ENCODE measurements around the gene ZNF24.

The ZNF24 gene

DNA sequence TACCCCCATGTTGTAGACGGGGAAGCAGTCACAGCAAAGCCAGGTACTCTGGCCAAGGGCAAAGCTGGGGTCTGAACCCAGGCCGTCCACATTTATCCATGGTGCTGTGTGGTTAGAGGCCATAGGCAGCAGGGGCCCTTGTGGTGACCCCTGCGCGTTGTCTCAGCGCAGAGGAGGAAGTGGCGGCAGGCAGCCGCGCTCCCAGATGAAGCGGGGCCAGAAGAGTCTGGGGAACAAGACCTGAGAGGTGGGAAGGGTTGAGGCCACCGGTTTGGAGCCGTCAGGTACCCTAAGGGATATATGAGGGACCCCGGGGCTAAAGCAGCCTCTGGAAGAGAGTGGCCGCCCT lies 32.1 kb upstream of the ZNF24 start:
- Mint-ChIP-seq H3K4me1 (ENCODE audit: low read depth) (peaks cover 12% of the 10 kb centered on the region), H3K27me3 (peaks cover 13% of the 10 kb centered on the region), H3K9me3 (no peaks in the 10 kb centered on the region), H3K4me3 (peak overlapping the region; percentile 79), H3K36me3 (ENCODE audit: low read depth) (no peaks in the 10 kb centered on the region), H3K27ac (peak overlapping the region; percentile 60)
- intact Hi-C loops (cut with micrococcal nuclease), result loop anchor here (1.0 to 5.0 kb wide), 2 partner anchors 86 to 596 kb away; partner anchors contain the start of genes RMP24 and ZSCAN30

DNA sequence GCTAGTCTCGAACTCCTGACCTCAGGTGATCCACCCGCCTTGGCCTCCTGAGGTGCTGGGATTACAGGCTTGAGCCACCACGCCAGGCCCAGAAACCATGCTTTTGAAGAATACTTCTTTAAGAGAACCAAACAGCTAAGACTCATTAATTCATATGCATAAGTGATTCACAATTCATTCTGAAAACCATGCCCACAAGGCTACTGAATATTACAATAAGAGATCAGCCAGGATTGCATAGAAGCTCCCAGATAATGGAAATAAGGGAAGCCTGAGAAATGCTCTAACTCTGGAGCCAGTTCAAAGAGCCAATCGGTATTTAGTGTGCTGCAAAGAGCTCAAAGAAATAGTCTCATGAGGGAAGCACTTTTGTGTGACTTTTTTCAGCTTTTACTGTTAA lies 30.5 kb upstream of the ZNF24 start:
- H3K4me3 Mint-ChIP-seq, result no peak overlapping the region
- peaks cover 13% of the 10 kb centered on the region for H3K27me3 Mint-ChIP-seq
- peaks cover 12% of the 10 kb centered on the region for H3K4me1 Mint-ChIP-seq (ENCODE audit: low read depth)
- H3K36me3 Mint-ChIP-seq (ENCODE audit: low read depth), result no peaks in the 10 kb centered on the region
- H3K27ac Mint-ChIP-seq, result no peak overlapping the region
- intact Hi-C loops (cut with micrococcal nuclease), result loop anchor here (5.0 kb wide), 1 partner anchor 598 kb away; the partner anchor contains the start of gene RMP24
- H3K9me3 Mint-ChIP-seq, result no peaks in the 10 kb centered on the region

GRCh38 chr18:35371412-35372195 lies 27.4 kb upstream of the ZNF24 start:
- Mint-ChIP-seq H3K27ac (no peak overlapping the region), H3K4me1 (ENCODE audit: low read depth) (peaks cover 6% of the 10 kb centered on the region), H3K27me3 (no peaks in the 10 kb centered on the region), H3K4me3 (no peak overlapping the region), H3K9me3 (no peaks in the 10 kb centered on the region), H3K36me3 (ENCODE audit: low read depth) (no peaks in the 10 kb centered on the region)
- intact Hi-C loops (cut with micrococcal nuclease), result no loop called here

DNA sequence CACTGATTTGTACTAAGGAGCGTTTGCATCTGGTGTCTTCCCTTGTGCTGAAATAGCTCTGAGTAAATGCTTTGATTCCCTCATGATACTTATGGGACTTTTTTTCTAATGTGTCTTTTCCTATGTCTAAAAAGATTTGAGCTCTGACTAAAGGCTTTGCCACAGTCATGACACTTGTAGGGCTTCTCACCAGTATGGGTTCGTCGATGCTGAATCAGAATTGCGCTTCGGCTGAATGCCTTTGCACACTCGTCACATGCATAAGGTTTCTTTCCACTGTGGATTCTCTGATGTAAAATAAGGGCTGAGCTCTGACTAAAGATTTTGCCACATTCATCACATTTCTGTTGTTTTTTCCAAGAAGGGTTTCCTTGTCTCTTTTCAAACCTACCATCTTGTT lies 24.9 kb upstream of the ZNF24 start:
- intact Hi-C loops (cut with micrococcal nuclease), result no loop called here
- no peaks in the 10 kb centered on the region for H3K9me3 Mint-ChIP-seq
- no peaks in the 10 kb centered on the region for H3K36me3 Mint-ChIP-seq (ENCODE audit: low read depth)
- no peaks in the 10 kb centered on the region for H3K4me1 Mint-ChIP-seq (ENCODE audit: low read depth)
- no peak overlapping the region for H3K4me3 Mint-ChIP-seq
- no peaks in the 10 kb centered on the region for H3K27me3 Mint-ChIP-seq
- no peak overlapping the region for H3K27ac Mint-ChIP-seq

DNA sequence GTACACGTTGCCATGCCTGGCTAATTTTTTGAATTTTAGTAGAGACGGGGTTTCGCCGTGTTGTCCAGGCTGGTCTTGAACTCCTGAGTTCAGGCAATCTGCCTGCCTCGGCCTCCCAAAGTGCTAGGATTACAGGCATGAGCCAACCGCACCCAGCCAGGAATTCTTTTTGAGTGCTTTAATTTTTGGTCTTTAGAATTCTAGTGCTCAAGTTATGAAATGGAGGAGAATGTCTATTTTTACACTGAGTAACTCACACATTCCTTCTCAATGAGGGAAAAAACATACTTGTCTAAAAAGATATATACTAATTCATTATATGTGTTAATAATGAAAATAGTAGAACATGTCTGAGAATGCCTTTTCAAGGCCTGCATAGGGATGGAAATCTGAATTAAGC lies 24.4 kb upstream of the ZNF24 start:
- intact Hi-C loops (cut with micrococcal nuclease), result no loop called here
- no peaks in the 10 kb centered on the region for H3K36me3 Mint-ChIP-seq (ENCODE audit: low read depth)
- no peak overlapping the region for H3K27ac Mint-ChIP-seq
- no peaks in the 10 kb centered on the region for H3K9me3 Mint-ChIP-seq
- H3K27me3 Mint-ChIP-seq, result no peaks in the 10 kb centered on the region
- no peaks in the 10 kb centered on the region for H3K4me1 Mint-ChIP-seq (ENCODE audit: low read depth)
- H3K4me3 Mint-ChIP-seq, result no peak overlapping the region

DNA sequence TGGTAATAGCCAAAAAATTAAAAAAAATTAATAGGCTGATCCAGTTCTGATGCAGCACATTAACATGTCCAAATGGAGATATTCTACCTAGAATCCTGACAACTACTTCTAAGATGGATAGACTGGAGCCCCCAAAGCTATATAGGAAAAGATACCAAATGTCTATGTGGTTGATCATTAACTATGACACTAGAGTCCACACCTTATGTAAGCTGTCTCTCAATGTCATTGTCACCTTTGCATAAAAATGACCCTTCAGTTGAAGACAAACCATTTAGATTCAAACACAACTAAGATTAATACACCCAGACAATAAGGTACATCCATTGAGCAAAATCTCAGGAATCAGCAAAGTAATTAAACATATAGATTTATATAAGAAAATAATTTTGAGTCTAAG lies 18.3 kb upstream of the ZNF24 start:
- H3K36me3 Mint-ChIP-seq (ENCODE audit: low read depth), result no peaks in the 10 kb centered on the region
- intact Hi-C loops (cut with micrococcal nuclease), result no loop called here
- no peak overlapping the region for H3K4me3 Mint-ChIP-seq
- no peaks in the 10 kb centered on the region for H3K9me3 Mint-ChIP-seq
- H3K4me1 Mint-ChIP-seq (ENCODE audit: low read depth), result no peaks in the 10 kb centered on the region
- no peak overlapping the region for H3K27ac Mint-ChIP-seq
- H3K27me3 Mint-ChIP-seq, result no peaks in the 10 kb centered on the region

DNA sequence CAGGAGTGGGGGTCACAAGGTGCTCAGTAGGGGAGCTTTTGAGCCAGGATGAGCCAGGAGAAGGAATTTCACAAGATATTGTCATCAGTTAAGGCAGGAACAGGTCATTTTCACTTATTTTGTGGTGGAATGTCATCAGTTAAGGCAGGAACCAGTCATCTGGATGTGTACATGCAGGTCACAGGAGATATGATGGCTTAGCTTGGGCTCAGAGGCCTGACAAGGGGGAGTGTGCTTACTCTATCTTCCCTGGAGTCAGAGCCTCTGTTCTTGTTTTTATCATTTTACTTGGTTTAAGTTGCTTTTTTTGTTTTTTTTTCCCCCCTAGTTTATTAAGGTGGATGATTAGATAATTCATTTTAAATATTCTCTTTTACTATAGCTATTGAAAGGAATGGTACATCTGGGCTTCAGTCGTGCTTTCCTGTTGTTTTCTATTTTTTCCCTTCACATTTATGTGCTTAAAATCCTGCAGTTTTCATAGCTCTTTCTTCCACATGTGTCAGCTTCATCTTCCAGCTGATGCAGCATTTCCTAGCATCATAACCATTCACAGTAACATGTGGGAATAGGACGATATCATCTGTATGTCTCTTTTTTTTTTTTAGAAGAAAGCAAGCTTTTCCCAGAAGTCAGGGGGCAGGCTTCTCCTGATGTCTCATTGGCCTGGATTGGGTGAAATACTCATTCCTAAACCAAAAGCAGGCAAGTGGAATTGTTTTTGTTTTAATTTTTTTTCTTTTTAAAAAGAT lies 17.5 kb upstream of the ZNF24 start:
- Mint-ChIP-seq H3K27me3 (no peaks in the 10 kb centered on the region), H3K4me3 (no peak overlapping the region), H3K36me3 (ENCODE audit: low read depth) (no peaks in the 10 kb centered on the region), H3K27ac (no peak overlapping the region), H3K9me3 (no peaks in the 10 kb centered on the region), H3K4me1 (ENCODE audit: low read depth) (no peaks in the 10 kb centered on the region)
- intact Hi-C loops (cut with micrococcal nuclease), result no loop called here

DNA sequence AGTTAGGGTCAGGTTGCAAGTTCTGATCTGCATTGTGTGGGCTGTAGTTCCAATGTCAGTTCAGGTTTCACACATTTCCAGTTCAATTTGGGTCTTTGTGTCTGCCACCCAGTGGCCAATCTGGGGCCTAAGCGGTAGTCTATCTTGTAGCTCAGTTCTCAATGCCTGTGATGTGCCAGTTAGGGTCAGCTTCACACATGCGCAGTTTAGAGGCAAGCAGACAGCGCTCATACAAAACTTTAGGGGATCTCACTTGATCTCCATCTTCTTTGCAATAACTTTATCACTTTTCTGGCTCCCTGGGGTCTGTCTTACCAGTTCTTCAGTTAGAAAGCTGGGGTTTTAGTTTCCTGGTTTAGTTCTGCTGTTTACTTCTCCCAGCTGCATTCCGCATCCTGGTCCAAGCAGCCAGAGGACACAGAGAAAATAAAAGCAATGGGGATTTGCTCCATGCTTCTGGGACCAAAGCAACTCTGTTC lies 11.0 kb upstream of the ZNF24 start:
- Mint-ChIP-seq H3K9me3 (peaks cover 18% of the 10 kb centered on the region), H3K36me3 (ENCODE audit: low read depth) (no peaks in the 10 kb centered on the region), H3K4me3 (no peak overlapping the region), H3K4me1 (ENCODE audit: low read depth) (no peaks in the 10 kb centered on the region), H3K27ac (no peak overlapping the region), H3K27me3 (no peaks in the 10 kb centered on the region)
- intact Hi-C loops (cut with micrococcal nuclease), result loop anchor here (1.0 to 5.0 kb wide), 2 partner anchors 124 to 348 kb away; no protein-coding TSS in a partner anchor

GRCh38 chr18:35352778-35353177 lies 8.6 kb upstream of the ZNF24 start:
- intact Hi-C loops (cut with micrococcal nuclease), result no loop called here
- H3K4me1 Mint-ChIP-seq (ENCODE audit: low read depth), result no peaks in the 10 kb centered on the region

DNA sequence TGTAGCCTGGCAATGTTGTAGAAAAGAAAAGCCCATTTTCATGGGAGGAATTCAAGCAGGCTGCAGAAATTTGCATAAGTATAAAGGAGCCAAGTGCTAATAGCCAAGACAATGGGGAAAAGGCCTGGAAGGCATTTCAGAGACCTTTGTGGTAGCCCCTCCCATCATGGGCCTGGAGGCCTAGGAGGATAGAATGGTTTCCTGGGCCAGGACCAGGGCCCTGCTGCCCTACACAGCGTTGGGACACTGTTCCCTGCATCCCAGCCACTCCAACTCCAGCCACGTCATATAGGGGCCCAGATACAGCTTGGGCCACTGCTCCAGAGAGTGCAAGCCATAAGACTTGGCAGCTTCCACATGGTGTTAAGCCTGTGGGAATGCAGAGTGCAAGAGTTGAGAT lies 8.1 kb upstream of the ZNF24 start:
- Mint-ChIP-seq H3K9me3 (peaks cover 18% of the 10 kb centered on the region), H3K36me3 (ENCODE audit: low read depth) (no peaks in the 10 kb centered on the region)
- intact Hi-C loops (cut with micrococcal nuclease), result no loop called here

More at GRCh38 chr18:35352778-35353177, 8.6 kb upstream of the ZNF24 start:
- H3K27ac Mint-ChIP-seq, result no peak overlapping the region
- H3K9me3 Mint-ChIP-seq, result peaks cover 18% of the 10 kb centered on the region
- no peak overlapping the region for H3K4me3 Mint-ChIP-seq
- H3K27me3 Mint-ChIP-seq, result no peaks in the 10 kb centered on the region
- H3K36me3 Mint-ChIP-seq (ENCODE audit: low read depth), result no peaks in the 10 kb centered on the region

GRCh38 chr18:35348001-35348400 lies 3.8 kb upstream of the ZNF24 start:
- Mint-ChIP-seq H3K9me3 (peaks cover 18% of the 10 kb centered on the region), H3K36me3 (ENCODE audit: low read depth) (peaks cover 12% of the 10 kb centered on the region), H3K4me3 (no peak overlapping the region), H3K4me1 (ENCODE audit: low read depth) (peaks cover 27% of the 10 kb centered on the region), H3K27me3 (no peaks in the 10 kb centered on the region), H3K27ac (no peak overlapping the region)
- intact Hi-C loops (cut with micrococcal nuclease), result no loop called here

More for the DNA sequence above, 8.1 kb upstream of the ZNF24 start:
- no peaks in the 10 kb centered on the region for H3K27me3 Mint-ChIP-seq
- no peaks in the 10 kb centered on the region for H3K4me1 Mint-ChIP-seq (ENCODE audit: low read depth)
- no peak overlapping the region for H3K4me3 Mint-ChIP-seq
- H3K27ac Mint-ChIP-seq, result no peak overlapping the region

- H3K27me3 Mint-ChIP-seq, result no peaks in the 10 kb centered on the region
- intact Hi-C loops (cut with micrococcal nuclease), result no loop called here
- no peaks in the 10 kb centered on the region for H3K9me3 Mint-ChIP-seq
- H3K27ac Mint-ChIP-seq, result peak overlapping the region; percentile 89
- H3K36me3 Mint-ChIP-seq (ENCODE audit: low read depth), result peaks cover 12% of the 10 kb centered on the region
- H3K4me1 Mint-ChIP-seq (ENCODE audit: low read depth), result peaks cover 33% of the 10 kb centered on the region
- no peak overlapping the region for H3K4me3 Mint-ChIP-seq
Measured at GRCh38 chr18:35345950-35346349, 1.7 kb upstream of the ZNF24 start.

DNA sequence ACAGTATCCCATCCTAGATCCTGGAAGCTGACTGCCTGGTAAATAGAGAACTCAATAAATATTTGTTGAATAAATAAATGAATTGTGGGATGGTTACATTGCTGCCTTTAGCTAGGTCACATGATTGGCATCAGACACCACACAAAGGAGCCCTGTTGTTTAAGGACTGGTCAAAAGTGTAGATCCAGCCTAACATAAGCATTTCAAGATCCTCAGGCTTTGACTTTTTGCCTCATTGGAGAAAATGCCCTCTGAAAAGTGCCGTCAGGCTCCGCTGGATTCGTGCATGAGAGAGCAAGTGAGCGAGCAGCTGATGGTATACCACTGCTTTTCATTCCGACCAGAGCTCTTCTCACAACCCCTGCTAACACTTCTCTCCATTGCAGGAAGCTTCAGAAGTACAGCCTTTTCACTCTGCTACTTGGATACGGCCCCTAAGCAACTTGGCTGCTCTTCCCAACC lies 1.3 kb upstream of the ZNF24 start:
- intact Hi-C loops (cut with micrococcal nuclease), result no loop called here
- no peaks in the 10 kb centered on the region for H3K9me3 Mint-ChIP-seq
- H3K4me1 Mint-ChIP-seq (ENCODE audit: low read depth), result peaks cover 35% of the 10 kb centered on the region
- H3K36me3 Mint-ChIP-seq (ENCODE audit: low read depth), result peaks cover 12% of the 10 kb centered on the region
- peak overlapping the region; percentile 89 for H3K27ac Mint-ChIP-seq
- no peak overlapping the region for H3K4me3 Mint-ChIP-seq
- H3K27me3 Mint-ChIP-seq, result no peaks in the 10 kb centered on the region
